Measurements from ENCODE around the gene SMPDL3A. TPM values are rescaled to one million over a fixed set of nuclear protein-coding genes. Genes with fewer than 3 reads are reported as not detected.

The SMPDL3A gene
- total RNA-seq, 3 donors from 2014 or later = 9.1 to 26.5 (median 17.0) TPM

DNA sequence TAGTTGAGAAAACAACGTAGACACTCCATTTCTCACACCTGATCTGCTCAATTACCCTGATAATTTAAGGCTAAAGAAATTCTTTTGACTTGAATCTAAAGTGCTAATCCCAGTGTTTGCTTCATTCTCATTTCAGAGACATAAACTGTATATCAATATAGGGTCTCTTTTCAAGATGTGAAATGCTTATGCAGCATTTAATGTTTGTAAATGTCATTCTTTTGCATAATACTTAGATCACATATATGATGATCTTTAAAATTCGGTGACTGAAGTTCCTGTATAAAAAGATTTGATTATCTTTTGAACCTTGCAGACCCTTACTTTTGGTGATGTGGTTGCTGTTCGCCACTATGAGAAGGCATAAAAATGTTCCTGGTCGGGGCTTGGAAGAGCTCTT, 5.7 kb upstream of the SMPDL3A start:
- Histone ChIP-seq H3K36me3 (no peaks in the 10 kb centered on the region), H3K4me3 (no peak overlapping the region), H3K27ac (no peak overlapping the region), H3K4me1 (no peaks in the 10 kb centered on the region), H3K9me3 (no peaks in the 10 kb centered on the region), H3K27me3 (no peaks in the 10 kb centered on the region)
- TF ChIP-seq POLR2AphosphoS5 (IDR thresholded peaks at IDR 0.05) (no peak), POLR2A (IDR thresholded peaks at IDR 0.05) (no peak)
- TF ChIP-seq, protein P1, sequence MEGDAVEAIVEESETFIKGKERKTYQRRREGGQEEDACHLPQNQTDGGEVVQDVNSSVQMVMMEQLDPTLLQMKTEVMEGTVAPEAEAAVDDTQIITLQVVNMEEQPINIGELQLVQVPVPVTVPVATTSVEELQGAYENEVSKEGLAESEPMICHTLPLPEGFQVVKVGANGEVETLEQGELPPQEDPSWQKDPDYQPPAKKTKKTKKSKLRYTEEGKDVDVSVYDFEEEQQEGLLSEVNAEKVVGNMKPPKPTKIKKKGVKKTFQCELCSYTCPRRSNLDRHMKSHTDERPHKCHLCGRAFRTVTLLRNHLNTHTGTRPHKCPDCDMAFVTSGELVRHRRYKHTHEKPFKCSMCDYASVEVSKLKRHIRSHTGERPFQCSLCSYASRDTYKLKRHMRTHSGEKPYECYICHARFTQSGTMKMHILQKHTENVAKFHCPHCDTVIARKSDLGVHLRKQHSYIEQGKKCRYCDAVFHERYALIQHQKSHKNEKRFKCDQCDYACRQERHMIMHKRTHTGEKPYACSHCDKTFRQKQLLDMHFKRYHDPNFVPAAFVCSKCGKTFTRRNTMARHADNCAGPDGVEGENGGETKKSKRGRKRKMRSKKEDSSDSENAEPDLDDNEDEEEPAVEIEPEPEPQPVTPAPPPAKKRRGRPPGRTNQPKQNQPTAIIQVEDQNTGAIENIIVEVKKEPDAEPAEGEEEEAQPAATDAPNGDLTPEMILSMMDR (IDR thresholded peaks at IDR 0.05) = no peak
- intact Hi-C loops (cut with DNase I; ENCODE audit: low total_unique reads) = no loop called here
- no peak for DNase-seq (ENCODE audit: low spot score in 2 of 2)

DNA sequence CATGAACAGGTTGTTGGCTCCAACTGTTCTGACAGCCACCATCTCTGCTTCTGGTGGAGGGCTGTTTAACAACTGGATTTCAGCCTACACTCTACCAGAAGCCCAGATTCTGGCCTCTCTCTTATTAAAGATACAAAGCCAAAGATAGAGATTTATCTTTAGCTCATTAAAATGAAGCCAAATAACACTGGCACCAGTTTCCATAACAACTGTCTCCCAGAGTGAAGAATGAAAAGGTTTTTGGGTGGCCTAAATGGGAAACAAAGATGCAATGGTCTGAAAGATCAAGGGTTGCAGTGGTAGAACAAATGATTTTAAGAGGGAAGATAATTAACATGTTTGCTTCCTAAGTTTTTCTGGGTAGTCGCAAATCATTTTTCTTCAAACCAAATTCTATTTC, 3.2 kb upstream of the SMPDL3A start:
- no peak for DNase-seq (ENCODE audit: low spot score in 2 of 2)
- intact Hi-C loops (cut with DNase I; ENCODE audit: low total_unique reads) = no loop called here
- TF ChIP-seq, protein P1 (IDR thresholded peaks at IDR 0.05) = no peak
- no peak for TF ChIP-seq POLR2AphosphoS5 (IDR thresholded peaks at IDR 0.05)
- TF ChIP-seq POLR2A (IDR thresholded peaks at IDR 0.05) = no peak
- Histone ChIP-seq H3K9me3 (no peaks in the 10 kb centered on the region), H3K27ac (no peak overlapping the region), H3K4me3 (no peak overlapping the region), H3K4me1 (no peaks in the 10 kb centered on the region), H3K27me3 (no peaks in the 10 kb centered on the region), H3K36me3 (no peaks in the 10 kb centered on the region)

DNA sequence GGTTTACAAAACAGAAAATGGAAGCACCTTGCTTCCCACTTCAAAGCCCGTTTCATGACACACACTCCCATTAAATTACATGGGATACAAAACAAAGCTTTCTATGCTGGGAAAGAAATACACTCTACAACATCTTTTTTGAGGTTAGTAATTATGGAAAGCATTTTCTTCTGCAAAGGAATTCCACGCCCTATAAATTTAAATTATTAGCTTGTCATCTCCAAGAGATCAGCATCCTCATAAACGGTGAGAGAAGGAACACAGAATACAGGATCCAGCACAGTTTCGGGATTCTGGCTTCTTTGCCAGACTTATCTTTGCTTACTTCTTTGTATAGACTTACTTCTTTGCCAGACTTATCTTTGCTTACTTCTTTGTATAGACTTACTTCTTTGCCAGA, 1.3 kb upstream of the SMPDL3A start:
- TF ChIP-seq POLR2A (IDR thresholded peaks at IDR 0.05) (no peak), POLR2AphosphoS5 (IDR thresholded peaks at IDR 0.05) (no peak)
- TF ChIP-seq, protein P1 (IDR thresholded peaks at IDR 0.05) = no peak
- intact Hi-C loops (cut with DNase I; ENCODE audit: low total_unique reads) = no loop called here
- no peaks in the 10 kb centered on the region for H3K36me3 ChIP-seq
- H3K27ac ChIP-seq = no peak overlapping the region
- H3K9me3 ChIP-seq = no peaks in the 10 kb centered on the region
- no peak overlapping the region for H3K4me3 ChIP-seq
- no peaks in the 10 kb centered on the region for H3K4me1 ChIP-seq
- H3K27me3 ChIP-seq = no peaks in the 10 kb centered on the region
- no peak for DNase-seq (ENCODE audit: low spot score in 2 of 2)

DNA sequence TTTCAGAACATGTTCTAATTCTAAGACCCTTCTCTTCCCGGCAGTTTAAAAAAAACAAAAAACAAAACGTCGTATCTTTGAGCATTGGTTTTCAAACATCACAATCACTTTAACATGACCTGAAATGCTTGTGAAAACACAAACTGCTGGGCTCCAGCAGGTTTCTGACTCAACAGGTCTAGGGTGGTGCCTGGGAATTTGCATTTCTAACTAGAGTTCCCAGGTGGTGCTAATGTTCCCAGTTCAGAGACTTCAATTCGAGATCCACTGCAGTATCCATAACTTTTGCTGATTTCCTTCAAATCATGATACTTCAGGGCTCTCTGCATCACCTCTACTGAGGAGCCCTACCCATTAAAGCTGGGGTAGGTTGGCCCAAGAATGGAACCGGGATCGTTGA, 850 bp upstream of the SMPDL3A start:
- TF ChIP-seq, protein P1 (IDR thresholded peaks at IDR 0.05) = no peak
- TF ChIP-seq POLR2AphosphoS5 (IDR thresholded peaks at IDR 0.05) = no peak
- no peak for TF ChIP-seq POLR2A (IDR thresholded peaks at IDR 0.05)
- no peak for DNase-seq (ENCODE audit: low spot score in 2 of 2)
- Histone ChIP-seq H3K9me3 (no peaks in the 10 kb centered on the region), H3K4me3 (no peak overlapping the region), H3K4me1 (no peaks in the 10 kb centered on the region), H3K27me3 (no peaks in the 10 kb centered on the region), H3K27ac (peak overlapping the region; percentile 94 to 97), H3K36me3 (no peaks in the 10 kb centered on the region)
- intact Hi-C loops (cut with DNase I; ENCODE audit: low total_unique reads) = no loop called here

DNA sequence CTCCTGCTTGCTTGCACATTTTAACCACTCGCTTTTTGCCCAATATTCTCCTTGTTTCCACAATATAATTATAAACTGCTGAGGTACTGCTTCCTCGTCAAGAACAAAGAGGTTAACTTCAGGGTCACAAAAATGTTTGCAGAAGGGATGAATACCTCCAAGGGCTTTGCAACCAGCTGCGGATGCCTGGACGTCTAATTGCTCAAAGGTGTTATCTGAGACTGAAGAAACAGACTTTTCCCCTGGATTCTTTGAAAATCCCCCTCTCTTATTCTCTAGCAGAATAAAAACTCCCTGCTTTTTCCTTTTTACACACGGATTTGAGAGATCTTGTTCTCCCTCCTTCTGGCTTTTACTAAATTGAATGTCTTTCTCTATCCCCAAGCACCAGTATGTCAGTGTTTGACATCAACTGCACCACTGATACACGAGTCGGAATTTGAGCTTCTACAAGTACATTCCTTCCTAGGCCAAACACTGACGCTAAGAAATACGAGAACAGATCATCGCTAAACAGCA, 336 bp upstream of the SMPDL3A start:
- H3K9me3 ChIP-seq = no peaks in the 10 kb centered on the region
- no peaks in the 10 kb centered on the region for H3K36me3 ChIP-seq
- H3K4me3 ChIP-seq = peak overlapping the region; percentile 55 to 87 (median 77)
- peak overlapping the region; percentile 94 to 97 for H3K27ac ChIP-seq
- no peak for DNase-seq (ENCODE audit: low spot score in 2 of 2)
- H3K4me1 ChIP-seq = no peaks in the 10 kb centered on the region
- TF ChIP-seq POLR2AphosphoS5 (IDR thresholded peaks at IDR 0.05) (no peak), POLR2A (IDR thresholded peaks at IDR 0.05) (no peak)
- TF ChIP-seq, protein P1 (IDR thresholded peaks at IDR 0.05) = no peak
- no peaks in the 10 kb centered on the region for H3K27me3 ChIP-seq
- intact Hi-C loops (cut with DNase I; ENCODE audit: low total_unique reads) = no loop called here

Data from breast epithelium (tissue), 4 donors.